Testis (tissue), 2 donors: ENCODE measurements around the gene CNNM3.

Experiments
- POLR2A ChIP-seq: fragments of 450-650 bp; IDR thresholded peaks from one replicate; pipeline ENCODE4 v1.6.1; 2017; ENCODE audit warnings: antibody characterized with exemption, mild to moderate bottlenecking, moderate library complexity
- TF ChIP-seq, protein P1 (sequence below), 3 experiments: fragments of 450-650 bp in 2 of 3; fragments of 200-600 bp in 1 of 3; sonication (generic) in 1 of 3; IDR thresholded peaks; one replicate each; pipeline ENCODE4 v1.5.1; 2016 to 2019; ENCODE audit warnings: antibody characterized with exemption in 3 of 3, mild to moderate bottlenecking in 2 of 3, moderate library complexity in 1 of 3

DNA sequence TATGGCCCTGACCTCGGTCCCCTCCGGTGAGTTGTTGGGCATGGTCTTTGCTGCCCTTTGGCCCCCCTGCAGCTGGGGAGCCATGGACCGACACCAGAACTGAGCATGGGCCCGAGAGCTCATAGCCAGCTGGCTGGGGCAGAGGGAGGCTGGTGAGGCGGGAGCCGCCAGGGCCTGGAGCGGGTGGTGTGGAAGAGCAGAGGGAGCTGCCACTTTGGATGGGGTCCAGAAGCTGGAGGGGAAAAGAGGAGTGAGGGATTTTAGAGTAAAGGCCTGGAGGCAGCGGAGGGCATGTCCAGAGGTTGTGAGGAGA, 16.5 kb upstream of the CNNM3 start:
- no peak for TF ChIP-seq POLR2A
- TF ChIP-seq, protein P1, sequence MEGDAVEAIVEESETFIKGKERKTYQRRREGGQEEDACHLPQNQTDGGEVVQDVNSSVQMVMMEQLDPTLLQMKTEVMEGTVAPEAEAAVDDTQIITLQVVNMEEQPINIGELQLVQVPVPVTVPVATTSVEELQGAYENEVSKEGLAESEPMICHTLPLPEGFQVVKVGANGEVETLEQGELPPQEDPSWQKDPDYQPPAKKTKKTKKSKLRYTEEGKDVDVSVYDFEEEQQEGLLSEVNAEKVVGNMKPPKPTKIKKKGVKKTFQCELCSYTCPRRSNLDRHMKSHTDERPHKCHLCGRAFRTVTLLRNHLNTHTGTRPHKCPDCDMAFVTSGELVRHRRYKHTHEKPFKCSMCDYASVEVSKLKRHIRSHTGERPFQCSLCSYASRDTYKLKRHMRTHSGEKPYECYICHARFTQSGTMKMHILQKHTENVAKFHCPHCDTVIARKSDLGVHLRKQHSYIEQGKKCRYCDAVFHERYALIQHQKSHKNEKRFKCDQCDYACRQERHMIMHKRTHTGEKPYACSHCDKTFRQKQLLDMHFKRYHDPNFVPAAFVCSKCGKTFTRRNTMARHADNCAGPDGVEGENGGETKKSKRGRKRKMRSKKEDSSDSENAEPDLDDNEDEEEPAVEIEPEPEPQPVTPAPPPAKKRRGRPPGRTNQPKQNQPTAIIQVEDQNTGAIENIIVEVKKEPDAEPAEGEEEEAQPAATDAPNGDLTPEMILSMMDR (IDR thresholded peaks at IDR 0.05), result no peak
